Retina (tissue), 1 donor: ENCODE data around the gene GGTA1.
A peak's percentile ranks its signal among the peaks of the same experiment; 100 is the strongest.
"Not testable (repeated sequence)": the region's sequence is repeated elsewhere in the genome, so short reads cannot be mapped to it uniquely, and the experiment has no call there.

Experiments
- DNase-seq: peaks from one replicate; pipeline ENCODE4 v3.0.0-alpha.2; 2016

The GGTA1 gene

DNA sequence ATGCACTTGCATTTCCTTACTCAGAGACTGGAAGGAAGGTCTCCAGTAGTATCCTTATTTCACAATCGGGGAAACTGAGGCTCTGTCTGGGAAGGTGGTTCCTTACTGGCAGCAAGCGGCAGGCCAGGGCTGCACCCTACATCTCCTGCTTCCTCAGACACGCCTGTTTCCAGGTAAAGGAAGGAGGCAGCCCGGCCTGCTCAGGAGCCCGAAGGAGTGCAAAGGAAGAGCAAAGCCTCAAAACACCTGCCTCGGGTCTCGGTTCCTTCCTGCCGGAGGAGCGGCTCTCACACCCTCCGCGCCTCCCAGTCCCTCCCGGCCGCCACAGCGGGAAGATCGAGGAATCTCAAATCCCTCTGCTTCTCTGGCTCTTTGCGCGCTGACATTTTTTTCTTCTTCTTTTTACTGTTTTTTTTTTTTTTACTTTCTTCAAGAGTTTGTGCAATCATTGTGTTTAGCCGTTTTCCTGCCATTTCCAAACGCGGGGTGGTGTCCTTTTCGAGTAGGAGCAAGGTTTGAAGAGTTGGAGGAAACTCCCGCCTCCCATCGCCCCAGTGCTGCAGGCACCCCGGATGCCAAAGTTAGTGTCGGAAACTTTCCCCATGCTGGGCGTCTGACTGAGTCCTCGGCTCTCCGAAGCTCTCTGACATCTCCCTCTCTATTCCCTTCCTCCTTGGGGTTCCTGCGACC lies 1.0 kb downstream of the GGTA1 start:
- DNase-seq, result peak; percentile 64

DNA sequence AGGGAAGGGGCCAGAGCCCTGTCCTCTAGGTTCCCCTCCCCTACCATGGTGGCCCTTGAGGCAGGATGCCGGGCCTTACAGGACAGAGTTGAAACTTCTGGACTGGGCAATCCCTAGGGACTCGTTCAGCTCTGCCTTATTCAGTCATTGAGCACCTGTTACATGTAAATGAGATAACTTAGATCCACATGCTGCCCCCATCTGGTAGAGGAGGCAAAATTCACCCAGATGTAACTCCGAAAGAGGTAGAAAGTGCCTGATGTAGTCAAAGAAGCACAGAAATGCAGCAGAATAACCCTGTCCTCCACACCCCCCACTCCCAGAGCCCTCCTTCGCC lies 1.5 kb downstream of the GGTA1 start:
- peak; percentile 75 for DNase-seq

GRCh38 chr9:121495976-121496375 lies 3.7 kb downstream of the GGTA1 start:
- no peak for DNase-seq

- no peak for DNase-seq
Measured at GRCh38 chr9:121494192-121494591, 5.5 kb downstream of the GGTA1 start.

- DNase-seq, result no peak
Measured at GRCh38 chr9:121491111-121491510, 8.5 kb downstream of the GGTA1 start.

DNA sequence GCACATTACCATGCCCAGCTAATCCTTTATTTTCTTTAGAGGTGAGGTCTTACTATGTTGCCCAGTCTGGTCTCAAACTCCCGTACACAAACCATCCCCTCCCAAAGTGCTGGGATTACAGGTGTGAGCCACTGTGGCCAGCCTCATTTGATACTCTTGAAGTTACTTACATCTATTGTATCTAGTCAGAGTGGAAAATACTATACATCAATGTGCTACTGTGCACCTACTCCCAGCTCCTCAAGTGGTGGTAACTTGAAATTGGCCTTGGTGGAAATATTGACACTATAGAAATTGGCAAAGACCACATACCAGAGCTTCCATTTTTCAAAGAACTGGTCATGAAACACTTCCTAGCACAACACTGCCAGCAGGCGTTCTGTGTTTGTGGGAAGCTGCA lies 10.3 kb downstream of the GGTA1 start:
- no peak for DNase-seq

GRCh38 chr9:121486043-121486442 lies 13.6 kb downstream of the GGTA1 start:
- no peak for DNase-seq

GRCh38 chr9:121485623-121486022 lies 14.0 kb downstream of the GGTA1 start:
- DNase-seq, result no peak

GRCh38 chr9:121484651-121485446 lies 14.8 kb downstream of the GGTA1 start:
- DNase-seq, result no peak

GRCh38 chr9:121483473-121484031 lies 16.1 kb downstream of the GGTA1 start:
- peak; percentile 30 for DNase-seq

DNA sequence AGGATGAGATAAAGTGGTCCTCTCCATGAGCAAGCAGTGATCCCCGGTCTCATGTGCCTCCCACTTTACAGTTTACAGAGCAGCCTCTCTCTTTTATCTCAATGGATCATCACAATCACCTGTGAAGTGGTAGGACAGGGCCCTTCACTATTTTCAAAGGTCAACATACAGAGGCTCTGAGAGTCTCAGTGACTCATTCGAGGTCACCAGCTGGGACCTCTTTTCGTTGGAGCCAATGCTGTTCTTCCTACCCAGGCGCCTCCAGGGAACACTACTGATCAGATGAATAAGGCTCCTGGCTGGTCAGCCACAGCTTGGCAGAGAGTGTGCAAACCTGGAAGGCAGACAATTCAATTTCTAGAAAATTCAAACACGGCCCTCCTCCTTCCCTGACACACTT lies 16.6 kb downstream of the GGTA1 start:
- DNase-seq, result no peak

- DNase-seq, result peak; percentile 60
Measured at GRCh38 chr9:121478816-121479676, 20.6 kb downstream of the GGTA1 start.

DNA sequence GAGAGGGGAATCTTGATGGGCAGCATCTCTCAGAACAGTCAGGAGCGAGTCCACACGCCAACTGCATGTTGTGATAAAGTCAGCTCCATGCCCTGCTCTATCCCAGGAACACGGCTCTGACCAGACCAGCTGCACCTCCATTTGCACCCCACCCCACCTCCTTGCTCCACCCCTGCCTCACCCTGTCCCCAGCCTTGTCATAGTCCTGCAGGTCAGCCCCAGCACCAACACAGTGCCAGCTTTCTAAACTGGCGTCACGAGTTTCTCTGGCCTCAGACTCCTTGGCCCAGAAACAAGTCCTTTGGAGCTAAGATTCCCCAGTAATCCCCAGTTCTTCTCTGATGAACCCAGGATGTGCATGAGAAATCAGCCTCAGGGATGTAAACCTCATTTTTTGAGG lies 23.5 kb downstream of the GGTA1 start:
- no peak for DNase-seq

- no peak for DNase-seq
Measured at GRCh38 chr9:121474231-121474947, 25.3 kb downstream of the GGTA1 start.

DNA sequence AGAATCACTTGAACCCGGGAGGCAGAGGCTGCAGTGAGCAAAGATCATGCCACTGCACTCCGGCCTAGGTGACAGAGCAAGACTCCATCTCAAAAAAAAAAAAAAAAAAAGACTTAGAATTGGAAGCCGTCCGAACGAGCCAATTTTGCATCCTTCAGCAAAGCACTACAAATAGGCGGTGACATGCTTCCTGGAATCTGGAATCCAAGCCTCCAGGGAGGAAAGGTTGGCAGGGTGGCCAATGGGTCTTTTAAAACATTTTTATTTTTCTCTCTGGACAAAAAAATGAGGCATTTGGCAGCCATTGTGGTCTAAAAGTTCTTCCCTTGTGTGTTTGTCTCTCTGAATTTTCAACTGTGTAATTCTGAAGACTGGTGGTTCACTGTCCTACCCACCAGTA lies 26.4 kb downstream of the GGTA1 start:
- no peak for DNase-seq

GRCh38 chr9:121472446-121472845 lies 27.2 kb downstream of the GGTA1 start:
- no peak for DNase-seq

- no peak for DNase-seq
Measured at GRCh38 chr9:121466142-121466541, 33.5 kb downstream of the GGTA1 start.

DNA sequence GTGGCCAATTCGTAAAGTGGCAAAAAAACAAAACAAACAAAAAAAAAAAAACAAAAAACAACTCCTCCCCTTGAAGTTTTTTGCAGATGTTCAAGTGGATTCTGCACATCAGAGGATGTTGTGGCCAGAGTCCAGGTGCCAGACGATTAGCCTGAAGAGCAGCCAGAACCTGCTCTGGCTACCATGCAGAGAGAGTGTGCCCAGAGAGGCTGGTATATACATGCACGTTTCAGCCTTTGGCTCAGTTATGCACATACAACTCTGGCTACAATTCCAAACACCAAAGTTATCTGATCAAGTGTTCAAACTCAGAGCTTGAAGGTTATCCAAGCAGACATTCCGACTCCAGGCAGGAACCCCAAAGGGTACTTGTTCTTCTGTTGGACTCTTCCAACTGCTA lies 34.7 kb downstream of the GGTA1 start:
- DNase-seq, result no peak

GRCh38 chr9:121463026-121463807 lies 36.4 kb downstream of the GGTA1 start:
- no peak for DNase-seq

DNA sequence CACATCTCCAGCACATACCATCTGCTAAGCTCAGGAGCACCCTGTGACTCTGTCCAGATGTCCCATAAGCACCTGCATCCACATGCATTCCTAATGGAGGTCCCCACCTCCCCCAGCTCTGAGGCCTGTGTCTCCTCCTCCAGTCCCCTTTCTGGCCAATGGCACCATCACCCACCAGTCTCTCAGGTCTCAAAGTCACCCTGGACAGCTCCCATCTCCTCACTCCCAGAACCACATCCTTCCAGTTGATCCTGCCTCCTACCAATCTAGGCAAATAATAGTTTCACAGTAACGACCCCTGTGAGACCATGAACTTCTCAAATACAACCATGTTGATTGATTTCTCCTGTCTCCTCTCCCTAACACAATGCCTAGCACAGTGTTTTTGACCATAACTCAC lies 40.1 kb downstream of the GGTA1 start:
- DNase-seq, result no peak

- DNase-seq, result not testable (repeated sequence)
Measured at GRCh38 chr9:121458449-121458848, 41.2 kb downstream of the GGTA1 start.
